ENCODE results near the gene CDC23.

GRCh38 chr5:138160706-138161105 lies 52.4 kb downstream of the CDC23 start:
- no peak for TF ChIP-seq POLR2AphosphoS5 (IDR thresholded peaks at IDR 0.05; ENCODE audit: low read depth, low read length)
- TF ChIP-seq, protein P1, sequence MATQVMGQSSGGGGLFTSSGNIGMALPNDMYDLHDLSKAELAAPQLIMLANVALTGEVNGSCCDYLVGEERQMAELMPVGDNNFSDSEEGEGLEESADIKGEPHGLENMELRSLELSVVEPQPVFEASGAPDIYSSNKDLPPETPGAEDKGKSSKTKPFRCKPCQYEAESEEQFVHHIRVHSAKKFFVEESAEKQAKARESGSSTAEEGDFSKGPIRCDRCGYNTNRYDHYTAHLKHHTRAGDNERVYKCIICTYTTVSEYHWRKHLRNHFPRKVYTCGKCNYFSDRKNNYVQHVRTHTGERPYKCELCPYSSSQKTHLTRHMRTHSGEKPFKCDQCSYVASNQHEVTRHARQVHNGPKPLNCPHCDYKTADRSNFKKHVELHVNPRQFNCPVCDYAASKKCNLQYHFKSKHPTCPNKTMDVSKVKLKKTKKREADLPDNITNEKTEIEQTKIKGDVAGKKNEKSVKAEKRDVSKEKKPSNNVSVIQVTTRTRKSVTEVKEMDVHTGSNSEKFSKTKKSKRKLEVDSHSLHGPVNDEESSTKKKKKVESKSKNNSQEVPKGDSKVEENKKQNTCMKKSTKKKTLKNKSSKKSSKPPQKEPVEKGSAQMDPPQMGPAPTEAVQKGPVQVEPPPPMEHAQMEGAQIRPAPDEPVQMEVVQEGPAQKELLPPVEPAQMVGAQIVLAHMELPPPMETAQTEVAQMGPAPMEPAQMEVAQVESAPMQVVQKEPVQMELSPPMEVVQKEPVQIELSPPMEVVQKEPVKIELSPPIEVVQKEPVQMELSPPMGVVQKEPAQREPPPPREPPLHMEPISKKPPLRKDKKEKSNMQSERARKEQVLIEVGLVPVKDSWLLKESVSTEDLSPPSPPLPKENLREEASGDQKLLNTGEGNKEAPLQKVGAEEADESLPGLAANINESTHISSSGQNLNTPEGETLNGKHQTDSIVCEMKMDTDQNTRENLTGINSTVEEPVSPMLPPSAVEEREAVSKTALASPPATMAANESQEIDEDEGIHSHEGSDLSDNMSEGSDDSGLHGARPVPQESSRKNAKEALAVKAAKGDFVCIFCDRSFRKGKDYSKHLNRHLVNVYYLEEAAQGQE (IDR thresholded peaks at IDR 0.05; ENCODE audit: insufficient read depth in 1 of 2, low read depth in 2 of 2, low read length in 2 of 2), result no peak
- no peak for TF ChIP-seq FOXP2 (optimal IDR thresholded peaks at IDR 0.05; ENCODE audit: borderline replicate concordance, extremely low read depth, extremely low read length, insufficient read depth)
- TF ChIP-seq TAF1 (IDR thresholded peaks at IDR 0.05; ENCODE audit: borderline replicate concordance, insufficient read depth, low read length), result no peak
- no peak for TF ChIP-seq SIN3A (IDR thresholded peaks at IDR 0.05; ENCODE audit: borderline replicate concordance, insufficient read depth, low read length)
